22Rv1 (cell line): ENCODE results near the gene DTYMK.

Source experiments
- H3K27ac ChIP-seq: fragments of 450-650 bp; 2 replicates; pipeline ENCODE4 v1.5.1; 2017
- ZFX ChIP-seq: fragments of 450-650 bp; IDR thresholded peaks from 2 replicates; pipeline ENCODE4 v1.6.1; 2017; ENCODE audit warnings: antibody characterized with exemption, borderline replicate concordance
- TF ChIP-seq, protein P1 (sequence below): fragments of 450-650 bp; IDR thresholded peaks from 2 replicates; pipeline ENCODE4 v1.5.1; 2017; ENCODE audit warnings: mild to moderate bottlenecking

DTYMK gene

GRCh38 chr2:241629762-241630435 is 56.7 kb downstream of the DTYMK start:
- TF ChIP-seq, protein P1, sequence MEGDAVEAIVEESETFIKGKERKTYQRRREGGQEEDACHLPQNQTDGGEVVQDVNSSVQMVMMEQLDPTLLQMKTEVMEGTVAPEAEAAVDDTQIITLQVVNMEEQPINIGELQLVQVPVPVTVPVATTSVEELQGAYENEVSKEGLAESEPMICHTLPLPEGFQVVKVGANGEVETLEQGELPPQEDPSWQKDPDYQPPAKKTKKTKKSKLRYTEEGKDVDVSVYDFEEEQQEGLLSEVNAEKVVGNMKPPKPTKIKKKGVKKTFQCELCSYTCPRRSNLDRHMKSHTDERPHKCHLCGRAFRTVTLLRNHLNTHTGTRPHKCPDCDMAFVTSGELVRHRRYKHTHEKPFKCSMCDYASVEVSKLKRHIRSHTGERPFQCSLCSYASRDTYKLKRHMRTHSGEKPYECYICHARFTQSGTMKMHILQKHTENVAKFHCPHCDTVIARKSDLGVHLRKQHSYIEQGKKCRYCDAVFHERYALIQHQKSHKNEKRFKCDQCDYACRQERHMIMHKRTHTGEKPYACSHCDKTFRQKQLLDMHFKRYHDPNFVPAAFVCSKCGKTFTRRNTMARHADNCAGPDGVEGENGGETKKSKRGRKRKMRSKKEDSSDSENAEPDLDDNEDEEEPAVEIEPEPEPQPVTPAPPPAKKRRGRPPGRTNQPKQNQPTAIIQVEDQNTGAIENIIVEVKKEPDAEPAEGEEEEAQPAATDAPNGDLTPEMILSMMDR, result no peak
- no peak for TF ChIP-seq ZFX
- no peak overlapping the region for H3K27ac ChIP-seq

DNA sequence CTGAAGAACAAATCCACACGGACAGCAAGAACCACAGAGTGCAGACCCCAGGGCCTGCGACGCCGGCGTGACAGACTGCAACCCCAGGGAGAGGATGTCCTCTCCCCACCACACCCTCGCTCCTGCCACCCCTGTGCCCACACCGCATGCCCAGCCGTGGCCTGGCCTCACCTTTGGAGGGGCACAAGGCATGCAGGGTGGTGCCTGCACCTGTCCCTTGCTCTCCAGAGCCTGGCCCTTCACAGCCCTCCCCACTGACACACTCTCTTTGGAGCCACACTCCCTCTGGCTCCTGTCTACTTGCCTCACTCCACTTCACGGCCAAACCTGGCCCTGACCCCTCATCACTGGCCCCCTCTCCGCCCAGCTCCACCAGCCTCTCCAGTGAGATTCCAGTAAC is 58.9 kb downstream of the DTYMK start:
- no peak overlapping the region for H3K27ac ChIP-seq
- TF ChIP-seq ZFX, result no peak
- TF ChIP-seq, protein P1, result no peak
